Activated T-helper 1 cell treated with Interleukin-2 at 50 U/mL for 16 hours (primary cell): Measurements from ENCODE around the gene NFIA.
"Not testable (repeated sequence)": the region's sequence is repeated elsewhere in the genome, so short reads cannot be mapped to it uniquely, and the experiment has no call there.

Experiments used
- DNase-seq: peaks from one replicate; pipeline ENCODE4 v3.0.0-alpha.2; 2020; ENCODE audit warnings: low read depth

The NFIA gene

GRCh38 chr1:61273167-61273705 lies 190.9 kb downstream of the NFIA start:
- DNase-seq, result no peak

DNA sequence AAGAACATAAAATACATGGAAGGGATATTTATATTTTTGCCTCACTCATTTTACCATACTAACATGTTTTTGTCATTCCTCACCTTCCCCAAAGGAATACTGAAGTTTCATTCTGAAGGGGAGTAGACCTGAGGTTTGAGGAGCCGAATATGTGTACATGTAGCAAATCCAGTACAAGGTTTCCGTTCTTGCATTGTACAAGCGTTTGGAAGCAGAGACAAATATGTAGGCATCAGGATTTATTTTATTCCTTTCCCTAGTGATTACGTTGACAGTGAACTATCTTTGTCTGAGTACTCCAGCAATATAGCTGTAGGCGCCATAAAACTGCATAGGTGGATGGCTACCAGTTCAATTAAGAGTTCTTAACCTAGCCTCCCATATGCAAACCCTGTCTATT lies 191.5 kb downstream of the NFIA start:
- DNase-seq, result no peak

DNA sequence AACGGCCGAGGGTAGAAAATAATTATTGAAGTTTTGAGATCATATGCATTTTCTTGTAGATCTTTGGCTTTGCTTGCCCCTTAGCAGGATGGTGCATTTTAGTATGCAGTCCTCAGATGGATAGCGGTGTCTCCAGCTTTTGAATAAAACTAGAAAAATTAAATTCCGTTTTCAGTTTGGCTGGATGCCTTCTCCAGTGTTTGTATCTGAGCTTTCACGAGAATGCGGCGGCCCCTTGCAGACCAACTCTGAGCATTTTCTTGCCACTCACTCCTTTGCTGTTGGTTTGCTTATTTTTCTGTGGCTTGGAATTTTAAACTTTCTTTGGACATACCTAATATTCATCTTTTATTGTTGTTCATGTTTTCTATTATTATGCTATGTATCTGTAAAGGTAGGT lies 192.6 kb downstream of the NFIA start:
- no peak for DNase-seq

DNA sequence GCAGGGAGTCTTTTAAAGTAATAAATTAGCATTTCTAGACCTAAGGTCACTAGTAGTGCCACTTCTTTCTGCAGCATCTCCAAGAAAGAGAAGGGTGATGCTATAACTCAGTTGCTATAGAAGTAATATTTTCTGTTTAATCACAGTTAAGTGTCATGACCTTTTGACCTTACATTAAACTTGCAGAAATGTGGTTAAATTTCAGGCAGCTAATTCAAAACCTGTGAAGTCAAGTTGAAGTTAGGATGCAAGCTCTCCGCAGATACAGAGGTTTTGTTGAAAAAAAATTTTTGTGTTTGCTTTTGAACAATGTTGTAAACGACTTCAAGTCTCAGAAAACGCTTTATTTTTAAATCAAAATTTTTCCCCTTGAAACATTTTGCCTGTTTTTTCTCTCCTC lies 193.9 kb downstream of the NFIA start:
- DNase-seq, result no peak

- DNase-seq, result no peak
Observed at GRCh38 chr1:61277121-61277690, 194.8 kb downstream of the NFIA start.

- DNase-seq, result not testable (repeated sequence)
Observed at GRCh38 chr1:61278503-61278902, 196.1 kb downstream of the NFIA start.

- DNase-seq, result no peak
Observed at GRCh38 chr1:61278966-61279365, 196.6 kb downstream of the NFIA start.

DNA sequence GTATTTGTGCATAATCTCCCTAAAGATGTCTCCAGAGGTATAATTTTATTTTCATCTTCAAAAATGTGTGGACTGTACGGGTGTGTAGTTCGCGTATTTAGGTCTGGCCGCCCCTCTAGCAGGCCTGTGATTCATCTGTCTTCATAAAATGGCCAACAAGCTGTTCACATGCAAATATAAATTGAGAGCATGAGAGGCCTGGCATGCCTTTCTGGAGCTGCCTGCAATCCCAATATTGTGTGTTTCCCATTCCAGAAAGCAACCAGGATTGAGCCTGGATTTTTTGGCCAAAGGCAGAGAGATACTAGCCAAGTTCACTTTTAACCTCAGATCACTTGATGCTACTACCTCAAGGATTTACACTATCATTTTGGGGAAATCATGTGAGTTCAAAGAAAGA lies 197.2 kb downstream of the NFIA start:
- no peak for DNase-seq

GRCh38 chr1:61280452-61280851 lies 198.1 kb downstream of the NFIA start:
- no peak for DNase-seq

DNA sequence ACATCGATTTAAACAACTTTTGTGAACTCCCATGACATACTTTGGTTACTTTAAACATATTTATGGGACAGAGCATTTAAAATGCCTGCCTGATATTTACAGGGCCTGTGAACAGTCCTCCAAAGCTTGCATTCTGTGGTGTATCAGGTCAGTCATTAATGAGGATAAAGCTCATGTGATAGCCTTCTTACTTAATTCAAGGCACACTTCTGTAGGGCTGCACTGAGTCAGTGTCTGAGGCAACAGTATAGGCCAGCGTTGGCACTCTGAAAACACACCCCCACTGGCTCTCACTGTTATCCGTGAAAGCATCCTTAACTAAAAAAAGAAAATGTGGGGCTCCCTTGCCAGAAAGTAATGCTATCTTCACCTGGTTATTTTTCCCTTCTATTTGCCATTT lies 200.0 kb downstream of the NFIA start:
- no peak for DNase-seq

GRCh38 chr1:61284248-61284854 lies 202.0 kb downstream of the NFIA start:
- DNase-seq, result no peak

GRCh38 chr1:61284936-61285335 lies 202.6 kb downstream of the NFIA start:
- no peak for DNase-seq

- DNase-seq, result no peak
Observed at GRCh38 chr1:61285371-61285885, 203.1 kb downstream of the NFIA start.

DNA sequence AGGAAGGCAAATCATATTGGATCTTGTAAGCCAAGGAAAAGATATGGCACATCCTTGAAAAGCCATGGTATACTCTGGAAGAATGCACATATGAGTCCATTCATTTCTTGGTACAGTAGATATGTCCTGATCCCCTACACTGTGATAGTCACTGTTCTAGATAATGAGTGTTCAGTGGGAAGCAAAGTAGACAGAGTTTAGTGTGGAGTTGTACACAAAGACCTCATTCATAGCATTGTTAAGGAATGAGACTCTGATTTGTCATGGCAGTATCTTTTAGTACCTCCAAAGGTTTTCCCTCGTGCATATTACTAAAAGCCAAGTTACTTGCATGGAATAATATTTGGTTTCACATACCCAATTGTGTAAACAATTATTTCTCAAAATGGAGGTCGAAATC lies 204.7 kb downstream of the NFIA start:
- DNase-seq, result no peak

GRCh38 chr1:61287734-61288133 lies 205.4 kb downstream of the NFIA start:
- no peak for DNase-seq

GRCh38 chr1:61289232-61290098 lies 207.1 kb downstream of the NFIA start:
- no peak for DNase-seq

GRCh38 chr1:61290525-61290924 lies 208.2 kb downstream of the NFIA start:
- no peak for DNase-seq

DNA sequence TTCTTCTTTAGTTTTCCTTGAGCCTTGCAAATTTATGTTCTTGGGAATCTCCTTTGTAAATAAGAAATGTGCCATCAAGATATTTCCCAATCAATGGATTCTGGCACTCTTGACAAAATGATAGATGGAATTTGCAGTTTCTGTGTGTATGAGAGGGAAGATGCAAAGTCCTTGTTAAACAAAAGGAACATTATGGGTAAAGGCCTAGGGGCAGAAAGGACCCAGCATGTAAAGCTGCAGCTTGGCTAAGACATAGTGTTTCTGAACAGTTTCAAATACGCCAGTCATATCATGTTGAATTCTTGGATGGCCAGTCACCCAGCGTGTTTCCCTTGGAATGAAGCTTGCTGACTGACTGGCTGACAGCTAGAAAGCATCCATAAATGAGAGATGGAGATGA lies 210.8 kb downstream of the NFIA start:
- DNase-seq, result no peak

- no peak for DNase-seq
Observed at GRCh38 chr1:61293986-61294504, 211.7 kb downstream of the NFIA start.

GRCh38 chr1:61294930-61295329 lies 212.6 kb downstream of the NFIA start:
- DNase-seq, result no peak

DNA sequence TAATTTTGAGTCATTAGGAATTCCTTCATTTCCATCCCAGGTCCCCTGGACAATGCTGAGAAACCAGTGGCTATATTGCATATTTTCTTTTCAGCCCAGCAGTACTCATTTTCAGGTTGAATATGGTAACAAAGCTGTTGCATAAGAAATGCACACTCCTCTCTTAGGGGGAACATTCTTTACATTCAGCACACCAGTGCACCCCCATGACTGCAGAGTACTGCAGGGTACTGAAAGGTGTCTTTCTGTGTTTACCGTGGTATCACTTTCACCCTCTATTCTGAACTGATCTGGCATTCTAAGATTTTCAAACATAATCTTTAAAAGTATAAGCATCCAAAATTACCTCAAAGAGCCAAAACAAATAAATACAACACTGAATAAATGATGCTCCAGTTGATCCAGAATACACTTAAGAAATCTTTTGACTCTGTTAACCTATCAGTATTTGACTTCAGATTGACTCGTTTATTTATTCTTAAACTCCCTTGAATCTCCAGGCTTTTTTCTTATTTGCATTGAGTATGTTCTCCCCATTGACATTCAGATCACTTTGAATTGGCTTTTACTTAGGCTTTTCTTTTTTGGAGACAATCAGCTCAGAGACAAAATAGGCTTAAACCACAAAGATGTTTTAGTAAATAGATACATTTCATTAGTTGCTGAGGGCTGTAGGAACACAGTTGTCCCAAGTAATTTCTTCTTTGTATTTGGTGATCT lies 213.6 kb downstream of the NFIA start:
- no peak for DNase-seq

GRCh38 chr1:61297887-61298286 lies 215.5 kb downstream of the NFIA start:
- no peak for DNase-seq
